Body of pancreas (tissue), 4 donors: Measurements from ENCODE around the gene CPLX1.

Experiments used
- CTCF ChIP-seq, 7 experiments: fragments of 450-650 bp in 4 of 7; fragments of 200-600 bp in 3 of 7; sonication (generic) in 3 of 7; IDR thresholded peaks; one replicate each; pipeline ENCODE4 v1.5.1; 2016 to 2019; ENCODE audit warnings: antibody characterized with exemption in 7 of 7
- POLR2A ChIP-seq, 3 donors: fragments of 450-650 bp; IDR thresholded peaks; one replicate each; pipeline ENCODE4 v1.6.1; 2016; ENCODE audit warnings: antibody characterized with exemption in 3 of 3, mild to moderate bottlenecking in 2 of 3

GRCh38 chr4:874971-875817, 49.3 kb upstream of the CPLX1 start:
- no peak for TF ChIP-seq CTCF (IDR thresholded peaks at IDR 0.05)
- no peak for TF ChIP-seq POLR2A (IDR thresholded peaks at IDR 0.05)
